ENCODE results near the gene SETD1B. TPM values are rescaled to one million over a fixed set of nuclear protein-coding genes. Genes with fewer than 3 reads are reported as not detected.

SETD1B gene
- total RNA-seq, 2 experiments from 2014 or later = 13.3 TPM

GRCh38 chr12:121814429-121815119 lies 10.8 kb downstream of the SETD1B start:
- H3K27ac Mint-ChIP-seq = no peak overlapping the region
- H3K27me3 Mint-ChIP-seq = no peaks in the 10 kb centered on the region
- peaks cover 25% of the 10 kb centered on the region for H3K4me1 Mint-ChIP-seq (ENCODE audit: low read depth)
- POLR2A ChIA-PET = interaction anchor here (0.8 to 1.6 kb wide), 5 partner anchors 8 to 22 kb away, joined by 4 to 5 read pairs (median 4); no protein-coding TSS in a partner anchor
- ATAC-seq (no peak), DNase-seq (no peak)
- no peaks in the 10 kb centered on the region for H3K9me3 Mint-ChIP-seq
- CTCF ChIA-PET = interaction anchor here (0.6 to 3.3 kb wide), 3 partner anchors 8 to 24 kb away, joined by 3 to 27 read pairs (median 5); no protein-coding TSS in a partner anchor
- no peak for TF ChIP-seq CTCF (IDR thresholded peaks at IDR 0.05)
- H3K36me3 Mint-ChIP-seq (ENCODE audit: low read depth) = peaks cover 48% of the 10 kb centered on the region
- H3K4me3 Mint-ChIP-seq = no peak overlapping the region
- intact Hi-C loops (cut with micrococcal nuclease) = no loop called here

- Mint-ChIP-seq H3K27ac (no peak overlapping the region), H3K9me3 (no peaks in the 10 kb centered on the region), H3K27me3 (no peaks in the 10 kb centered on the region), H3K36me3 (ENCODE audit: low read depth) (peaks cover 45% of the 10 kb centered on the region), H3K4me1 (ENCODE audit: low read depth) (peaks cover 25% of the 10 kb centered on the region), H3K4me3 (no peak overlapping the region)
- intact Hi-C loops (cut with micrococcal nuclease) = no loop called here
- no peak for TF ChIP-seq CTCF (IDR thresholded peaks at IDR 0.05)
- ATAC-seq (no peak), DNase-seq (no peak)
- ChIA-PET POLR2A (interaction anchor here (0.8 to 1.6 kb wide), 5 partner anchors 9 to 22 kb away, joined by 4 to 5 read pairs (median 4); no protein-coding TSS in a partner anchor), CTCF (interaction anchor here (0.6 to 3.3 kb wide), 5 partner anchors 8 to 122 kb away, joined by 3 to 27 read pairs (median 4); no protein-coding TSS in a partner anchor)
These were observed 11.5 kb downstream of the SETD1B start for GRCh38 chr12:121815263-121815662.

GRCh38 chr12:121816925-121817647 lies 13.3 kb downstream of the SETD1B start:
- H3K9me3 Mint-ChIP-seq = no peaks in the 10 kb centered on the region
- H3K27me3 Mint-ChIP-seq = no peaks in the 10 kb centered on the region
- peaks cover 36% of the 10 kb centered on the region for H3K36me3 Mint-ChIP-seq (ENCODE audit: low read depth)
- no peak for TF ChIP-seq CTCF (IDR thresholded peaks at IDR 0.05)
- POLR2A ChIA-PET = no interaction called here
- H3K4me3 Mint-ChIP-seq = no peak overlapping the region
- ATAC-seq (no peak), DNase-seq (no peak)
- CTCF ChIA-PET = interaction anchor here (3.3 kb wide), 1 partner anchor 22 kb away, joined by 27 read pairs; no protein-coding TSS in a partner anchor
- intact Hi-C loops (cut with micrococcal nuclease) = no loop called here
- H3K4me1 Mint-ChIP-seq (ENCODE audit: low read depth) = peaks cover 19% of the 10 kb centered on the region
- no peak overlapping the region for H3K27ac Mint-ChIP-seq

DNA sequence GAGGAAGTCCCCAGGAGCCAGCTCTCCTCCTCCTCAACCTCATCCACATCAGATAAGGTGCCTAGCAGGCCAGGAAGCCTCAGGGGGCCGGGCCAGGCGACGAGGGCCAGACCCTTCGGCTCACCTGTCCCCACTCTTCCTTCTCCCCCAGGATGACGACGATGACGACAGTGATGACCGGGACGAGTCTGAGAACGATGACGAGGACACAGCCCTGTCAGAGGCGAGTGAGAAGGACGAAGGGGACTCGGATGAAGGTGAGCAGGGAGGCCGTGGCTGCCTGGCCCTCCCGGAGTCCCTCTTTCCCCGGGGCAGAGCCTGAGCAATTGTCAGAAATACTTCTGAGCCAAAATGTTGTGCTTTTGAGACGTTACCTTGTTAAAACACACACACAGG lies 13.8 kb downstream of the SETD1B start:
- peaks cover 36% of the 10 kb centered on the region for H3K36me3 Mint-ChIP-seq (ENCODE audit: low read depth)
- ChIA-PET CTCF (no interaction called here), POLR2A (no interaction called here)
- no peak overlapping the region for H3K4me3 Mint-ChIP-seq
- no peak overlapping the region for H3K27ac Mint-ChIP-seq
- DNase-seq (no peak), ATAC-seq (no peak)
- intact Hi-C loops (cut with micrococcal nuclease) = no loop called here
- no peak for TF ChIP-seq CTCF (IDR thresholded peaks at IDR 0.05)
- H3K9me3 Mint-ChIP-seq = no peaks in the 10 kb centered on the region
- H3K4me1 Mint-ChIP-seq (ENCODE audit: low read depth) = peaks cover 16% of the 10 kb centered on the region
- H3K27me3 Mint-ChIP-seq = no peaks in the 10 kb centered on the region

Measured in activated CD8-positive, alpha-beta T cell treated with anti-CD3 and anti-CD28 coated beads for 36 hours (primary cell).